ENCODE measurements around the gene OTUB1.
A peak's percentile ranks its signal among the peaks of the same experiment; 100 is the strongest.

OTUB1 gene

DNA sequence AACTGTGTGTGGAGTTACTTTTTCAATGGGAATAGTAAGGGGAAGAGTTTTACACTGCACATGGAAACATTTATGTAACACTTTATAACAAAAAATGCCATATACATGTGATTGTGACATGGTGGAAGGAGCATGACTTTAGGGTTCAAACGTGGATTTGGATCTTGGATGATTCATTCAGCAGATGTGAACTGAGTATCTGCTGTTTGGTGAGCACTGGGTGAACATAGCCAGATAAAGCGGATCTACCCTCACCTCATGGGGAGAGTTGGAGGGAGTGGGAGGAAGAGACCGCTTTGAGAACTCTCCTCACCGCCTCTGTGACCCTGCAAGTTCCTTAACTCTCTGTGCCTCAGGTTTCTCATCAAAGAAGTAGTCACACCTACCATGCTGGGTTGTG is 44.3 kb upstream of the OTUB1 start:
- Histone ChIP-seq H3K27me3 (replicated peaks; ENCODE audit: control insufficient read depth, insufficient read depth, low read length) (no peaks in the 10 kb centered on the region), H3K4me3 (replicated peaks; ENCODE audit: low read depth, low read length) (no peak overlapping the region), H3K36me3 (ENCODE audit: control insufficient read depth, insufficient read depth, low read length) (peaks cover 5% of the 10 kb centered on the region)
- DNase-seq (ENCODE audit: extremely low read depth, insufficient read length), result no peak
- TF ChIP-seq, protein P1, sequence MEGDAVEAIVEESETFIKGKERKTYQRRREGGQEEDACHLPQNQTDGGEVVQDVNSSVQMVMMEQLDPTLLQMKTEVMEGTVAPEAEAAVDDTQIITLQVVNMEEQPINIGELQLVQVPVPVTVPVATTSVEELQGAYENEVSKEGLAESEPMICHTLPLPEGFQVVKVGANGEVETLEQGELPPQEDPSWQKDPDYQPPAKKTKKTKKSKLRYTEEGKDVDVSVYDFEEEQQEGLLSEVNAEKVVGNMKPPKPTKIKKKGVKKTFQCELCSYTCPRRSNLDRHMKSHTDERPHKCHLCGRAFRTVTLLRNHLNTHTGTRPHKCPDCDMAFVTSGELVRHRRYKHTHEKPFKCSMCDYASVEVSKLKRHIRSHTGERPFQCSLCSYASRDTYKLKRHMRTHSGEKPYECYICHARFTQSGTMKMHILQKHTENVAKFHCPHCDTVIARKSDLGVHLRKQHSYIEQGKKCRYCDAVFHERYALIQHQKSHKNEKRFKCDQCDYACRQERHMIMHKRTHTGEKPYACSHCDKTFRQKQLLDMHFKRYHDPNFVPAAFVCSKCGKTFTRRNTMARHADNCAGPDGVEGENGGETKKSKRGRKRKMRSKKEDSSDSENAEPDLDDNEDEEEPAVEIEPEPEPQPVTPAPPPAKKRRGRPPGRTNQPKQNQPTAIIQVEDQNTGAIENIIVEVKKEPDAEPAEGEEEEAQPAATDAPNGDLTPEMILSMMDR (IDR thresholded peaks at IDR 0.05; ENCODE audit: insufficient read depth, low read length, poor library complexity, severe bottlenecking), result no peak

DNA sequence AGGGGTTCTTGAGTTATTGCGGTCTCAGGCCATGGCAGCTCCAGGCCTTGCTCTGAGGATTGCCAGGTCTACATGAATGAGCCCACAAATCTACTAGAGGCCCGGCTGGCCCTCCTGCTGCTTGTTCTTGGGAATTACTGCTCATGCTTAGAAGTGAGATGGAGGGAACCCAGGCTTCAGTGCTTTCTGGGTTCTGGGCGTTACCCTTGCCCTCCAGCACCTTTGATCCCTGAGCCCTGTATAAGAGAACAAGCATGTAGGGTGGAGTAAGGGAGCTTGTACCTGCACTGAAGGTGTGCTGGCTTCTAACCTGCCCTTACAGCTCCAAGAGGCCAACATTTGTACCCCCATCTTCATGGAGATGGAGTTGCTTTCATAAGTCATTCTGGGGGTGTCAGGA is 43.4 kb upstream of the OTUB1 start:
- no peak for DNase-seq (ENCODE audit: extremely low read depth, insufficient read length)
- Histone ChIP-seq H3K27me3 (replicated peaks; ENCODE audit: control insufficient read depth, insufficient read depth, low read length) (no peaks in the 10 kb centered on the region), H3K4me3 (replicated peaks; ENCODE audit: low read depth, low read length) (no peak overlapping the region), H3K36me3 (ENCODE audit: control insufficient read depth, insufficient read depth, low read length) (peaks cover 5% of the 10 kb centered on the region)
- TF ChIP-seq, protein P1 (IDR thresholded peaks at IDR 0.05; ENCODE audit: insufficient read depth, low read length, poor library complexity, severe bottlenecking), result no peak

DNA sequence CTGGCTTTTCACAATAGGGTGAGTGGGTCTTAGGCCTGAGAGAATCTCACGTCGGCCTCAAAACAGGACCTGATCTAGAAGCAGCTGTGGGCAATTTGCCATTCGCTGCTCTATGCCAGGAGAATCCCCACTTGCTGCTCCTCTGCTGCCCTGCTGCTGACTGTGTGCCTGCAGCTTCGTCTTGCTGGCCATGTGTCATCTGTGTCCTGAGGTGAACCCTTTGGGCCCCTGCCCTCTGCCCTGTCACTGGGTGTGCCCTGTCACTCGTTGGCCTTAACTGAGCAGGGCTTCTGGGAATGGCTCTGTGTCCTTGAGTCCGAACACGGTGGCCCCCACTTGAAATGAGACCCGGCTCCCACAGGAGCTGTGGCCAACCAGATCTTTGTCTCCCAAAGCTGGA is 41.3 kb upstream of the OTUB1 start:
- Histone ChIP-seq H3K27me3 (replicated peaks; ENCODE audit: control insufficient read depth, insufficient read depth, low read length) (no peaks in the 10 kb centered on the region), H3K4me3 (replicated peaks; ENCODE audit: low read depth, low read length) (no peak overlapping the region), H3K36me3 (ENCODE audit: control insufficient read depth, insufficient read depth, low read length) (peaks cover 7% of the 10 kb centered on the region)
- TF ChIP-seq, protein P1 (IDR thresholded peaks at IDR 0.05; ENCODE audit: insufficient read depth, low read length, poor library complexity, severe bottlenecking), result no peak
- DNase-seq (ENCODE audit: extremely low read depth, insufficient read length), result no peak

DNA sequence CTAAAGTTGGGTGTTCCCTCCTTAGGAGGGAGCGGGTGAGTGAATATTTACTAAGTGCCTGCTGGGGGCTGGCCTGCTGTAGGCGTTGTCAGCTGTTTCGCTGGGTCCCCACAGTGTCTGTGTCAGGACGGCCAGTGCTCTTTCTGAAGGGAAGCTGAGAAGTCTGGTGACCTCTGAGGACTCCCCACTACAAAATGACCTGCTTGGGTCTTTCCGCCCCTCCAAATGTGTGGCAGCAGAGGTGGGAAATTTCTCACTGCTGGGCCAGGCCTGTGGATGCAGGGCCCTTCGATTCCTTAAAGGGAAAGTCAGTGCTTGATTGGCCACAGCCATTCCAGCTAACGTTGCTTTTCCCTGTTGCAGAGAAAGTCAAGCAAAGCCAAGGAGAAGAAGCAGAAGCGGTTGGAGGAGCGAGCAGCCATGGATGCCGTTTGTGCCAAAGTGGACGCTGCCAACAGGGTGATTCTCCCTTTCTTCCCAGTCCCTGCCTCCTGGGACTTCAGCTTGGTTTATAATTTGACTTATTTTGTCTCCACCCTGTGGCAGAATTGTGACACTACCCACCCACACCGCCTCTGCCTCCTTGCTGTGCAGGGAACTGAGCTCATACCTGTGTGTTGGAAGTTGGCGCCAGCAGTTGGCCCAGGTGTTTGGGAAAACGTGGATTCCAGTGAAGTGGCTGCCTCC is 40.6 kb upstream of the OTUB1 start:
- TF ChIP-seq, protein P1 (IDR thresholded peaks at IDR 0.05; ENCODE audit: insufficient read depth, low read length, poor library complexity, severe bottlenecking), result peak; percentile 55
- Histone ChIP-seq H3K4me3 (replicated peaks; ENCODE audit: low read depth, low read length) (no peak overlapping the region), H3K27me3 (replicated peaks; ENCODE audit: control insufficient read depth, insufficient read depth, low read length) (no peaks in the 10 kb centered on the region), H3K36me3 (ENCODE audit: control insufficient read depth, insufficient read depth, low read length) (peaks cover 7% of the 10 kb centered on the region)
- no peak for DNase-seq (ENCODE audit: extremely low read depth, insufficient read length)

DNA sequence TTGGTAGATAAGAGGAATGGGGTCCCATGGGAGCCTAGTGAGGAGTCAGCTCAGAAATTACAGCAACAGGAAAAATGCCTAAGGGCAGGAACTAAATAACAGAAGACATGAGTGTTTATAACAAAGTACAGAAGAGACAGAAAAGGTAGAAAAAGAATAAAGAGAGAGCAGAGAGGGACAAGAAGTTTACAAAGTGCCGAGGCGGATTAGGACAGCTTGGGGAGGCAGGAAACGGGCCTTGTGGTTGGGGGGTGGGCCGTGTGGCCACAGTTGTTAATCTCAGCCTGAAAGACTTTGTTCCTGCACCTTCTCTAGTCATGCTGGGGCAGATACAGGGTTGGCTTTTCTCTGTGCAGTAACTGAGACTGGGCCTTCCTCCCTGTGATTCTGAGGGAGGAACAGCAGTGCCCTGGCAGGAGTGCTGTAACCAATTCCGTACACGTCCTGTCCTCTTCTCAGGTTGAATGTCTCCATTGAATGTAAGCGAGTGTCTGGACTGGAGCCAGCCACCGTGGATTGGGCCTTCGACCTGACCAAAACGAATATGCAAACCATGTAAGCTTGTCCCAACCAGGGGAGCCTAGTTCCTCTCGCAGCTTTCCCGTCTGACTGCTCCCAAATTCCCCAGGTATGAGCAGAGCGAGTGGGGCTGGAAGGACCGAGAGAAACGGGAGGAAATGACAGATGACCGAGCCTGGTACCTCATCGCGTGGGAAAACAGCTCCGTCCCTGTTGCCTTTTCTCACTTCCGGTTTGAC is 34.3 kb upstream of the OTUB1 start:
- no peak for DNase-seq (ENCODE audit: extremely low read depth, insufficient read length)
- Histone ChIP-seq H3K27me3 (replicated peaks; ENCODE audit: control insufficient read depth, insufficient read depth, low read length) (no peaks in the 10 kb centered on the region), H3K36me3 (ENCODE audit: control insufficient read depth, insufficient read depth, low read length) (peaks cover 24% of the 10 kb centered on the region), H3K4me3 (replicated peaks; ENCODE audit: low read depth, low read length) (no peak overlapping the region)
- TF ChIP-seq, protein P1 (IDR thresholded peaks at IDR 0.05; ENCODE audit: insufficient read depth, low read length, poor library complexity, severe bottlenecking), result no peak
